ENCODE measurements around the gene TCF4. TPM values are rescaled to one million over a fixed set of nuclear protein-coding genes. Genes with fewer than 3 reads are reported as not detected.
A peak's percentile ranks its signal among the peaks of the same experiment; 100 is the strongest.

TCF4 gene
- total and polyA plus RNA-seq, 7 donors: 8.6 to 68.9 (median 36.8) TPM

GRCh38 chr18:55585065-55585919 lies 2.7 kb downstream of the TCF4 start:
- peak overlapping the region; percentile 84 for H3K4me3 ChIP-seq
- peaks cover 46% of the 10 kb centered on the region for H3K4me1 ChIP-seq
- H3K27me3 ChIP-seq (ENCODE audit: insufficient read depth in 3 of 3, low read length in 2 of 3): no peaks in the 10 kb centered on the region
- peak overlapping the region; percentile 86 for H3K27ac ChIP-seq
- intact Hi-C loops (cut with DNase I): loop anchor here (2.0 to 10.0 kb wide), 8 partner anchors 108 to 990 kb away; no protein-coding TSS in a partner anchor
- no peak for TF ChIP-seq CTCF (IDR thresholded peaks at IDR 0.05)
- H3K36me3 ChIP-seq (ENCODE audit: insufficient read depth in 1 of 2, low read depth in 1 of 2): no peaks in the 10 kb centered on the region
- DNase-seq (no peak), ATAC-seq (no peak)
- H3K9me3 ChIP-seq: no peaks in the 10 kb centered on the region
- 5 to 9% (median 7%) methylated on average over 5 of the region's 5 CpGs for WGBS, 3 donors

GRCh38 chr18:55584201-55584600 lies 3.8 kb downstream of the TCF4 start:
- 7 to 9% (median 8%) methylated on average over 2 of the region's 2 CpGs for WGBS, 3 donors
- no peak for TF ChIP-seq CTCF (IDR thresholded peaks at IDR 0.05)
- ATAC-seq: no peak
- intact Hi-C loops (cut with DNase I): loop anchor here (2.0 to 10.0 kb wide), 5 partner anchors 109 to 991 kb away; no protein-coding TSS in a partner anchor
- no peaks in the 10 kb centered on the region for H3K9me3 ChIP-seq
- no peaks in the 10 kb centered on the region for H3K27me3 ChIP-seq (ENCODE audit: insufficient read depth in 3 of 3, low read length in 2 of 3)
- H3K4me1 ChIP-seq: peaks cover 53% of the 10 kb centered on the region
- DNase-seq: no peak
- no peaks in the 10 kb centered on the region for H3K36me3 ChIP-seq (ENCODE audit: insufficient read depth in 1 of 2, low read depth in 1 of 2)
- H3K27ac ChIP-seq: peak overlapping the region; percentile 86
- H3K4me3 ChIP-seq: peak overlapping the region; percentile 84

- no peaks in the 10 kb centered on the region for H3K27me3 ChIP-seq (ENCODE audit: insufficient read depth in 3 of 3, low read length in 2 of 3)
- no peak for ATAC-seq
- H3K9me3 ChIP-seq: no peaks in the 10 kb centered on the region
- no peak for TF ChIP-seq CTCF (IDR thresholded peaks at IDR 0.05)
- no peak for DNase-seq
- no peaks in the 10 kb centered on the region for H3K36me3 ChIP-seq (ENCODE audit: insufficient read depth in 1 of 2, low read depth in 1 of 2)
- WGBS, 3 donors: 17 to 27% (median 27%) methylated on average over 1 of the region's 1 CpG
- H3K4me3 ChIP-seq: peak overlapping the region; percentile 84
- H3K27ac ChIP-seq: peak overlapping the region; percentile 86
- H3K4me1 ChIP-seq: peaks cover 71% of the 10 kb centered on the region
- intact Hi-C loops (cut with DNase I): loop anchor here (5.0 to 10.0 kb wide), 4 partner anchors 108 to 992 kb away; no protein-coding TSS in a partner anchor
These were observed 5.7 kb downstream of the TCF4 start for GRCh38 chr18:55582325-55582724.

- ATAC-seq: peak in 1 of 4 donors; percentile 32
- H3K27ac ChIP-seq: peak overlapping the region; percentile 78
These were observed 8.3 kb downstream of the TCF4 start for GRCh38 chr18:55579501-55580270.

More at GRCh38 chr18:55579501-55580270, 8.3 kb downstream of the TCF4 start:
- 20 to 33% (median 22%) methylated on average over 4 of the region's 4 CpGs for WGBS, 3 donors
- Histone ChIP-seq H3K36me3 (ENCODE audit: insufficient read depth in 1 of 2, low read depth in 1 of 2) (no peaks in the 10 kb centered on the region), H3K4me3 (peak overlapping the region; percentile 57), H3K4me1 (peaks cover 83% of the 10 kb centered on the region), H3K9me3 (no peaks in the 10 kb centered on the region), H3K27me3 (ENCODE audit: insufficient read depth in 3 of 3, low read length in 2 of 3) (no peaks in the 10 kb centered on the region)
- intact Hi-C loops (cut with DNase I): loop anchor here (2.0 to 10.0 kb wide), 6 partner anchors 55 to 995 kb away; no protein-coding TSS in a partner anchor
- TF ChIP-seq CTCF (IDR thresholded peaks at IDR 0.05): no peak
- no peak for DNase-seq

Data from psoas muscle (tissue), 8 donors.